IMR-90 (cell line): ENCODE results near the gene MRPL57. TPM values are rescaled to one million over a fixed set of nuclear protein-coding genes. Genes with fewer than 3 reads are reported as not detected.
"Not testable (repeated sequence)": the region's sequence is repeated elsewhere in the genome, so short reads cannot be mapped to it uniquely, and the experiment has no call there.

Source experiments
- ATAC-seq: fragments of 200-7000 bp; cut with Tn5 transposase; 2 replicates; pipeline ENCODE4 v1.9.1; 2020; ENCODE audit warnings: low read depth, mild to moderate bottlenecking, moderate library complexity
- BruUV-seq: library from RNA; stranded (reverse); fragments of 400-500 nt; replicated peaks from 2 replicates; lab custom pipeline; 2021; lab: Mats Ljungman, UMichigan
- CTCF ChIA-PET: fragments of 300-600 bp; formaldehyde crosslinking; extraction: SDS; loops from one replicate; lab custom pipeline; 2021; ENCODE audit warnings: antibody characterized with exemption; lab: Yijun Ruan, JAX
- POLR2A ChIA-PET: fragments of 300-600 bp; sonication (Branson Sonifier 250); formaldehyde crosslinking; loops from one replicate; lab custom pipeline; 2022; ENCODE audit warnings: antibody characterized with exemption; ENCODE audit not compliant: unreplicated experiment; lab: Charles Lee
- DNase-seq: peaks from one replicate; pipeline ENCODE4 v3.0.0; 2013
- H2AFZ ChIP-seq: replicated peaks from 2 replicates; pipeline ENCODE3; 2013; ENCODE audit warnings: low read length, mild to moderate bottlenecking; ENCODE audit not compliant: poor library complexity
- H2AK5ac ChIP-seq: 2 replicates; pipeline ENCODE4 v1.6.1; 2013; ENCODE audit warnings: low read depth, low read length, inconsistent platforms
- H2AK9ac ChIP-seq: replicated peaks from 2 replicates; pipeline ENCODE3; 2013; ENCODE audit warnings: mild to moderate bottlenecking, low read depth, low read length, moderate library complexity; ENCODE audit not compliant: poor library complexity
- H2BK120ac ChIP-seq: 2 replicates; pipeline ENCODE4 v1.6.1; 2013; ENCODE audit warnings: low read depth, low read length, inconsistent platforms
- H2BK15ac ChIP-seq: 3 replicates; pipeline ENCODE4 v1.6.1; 2013; ENCODE audit warnings: low read depth, low read length, inconsistent platforms
- H2BK20ac ChIP-seq: 2 replicates; pipeline ENCODE4 v1.6.1; 2013; ENCODE audit warnings: low read depth, mild to moderate bottlenecking, inconsistent platforms, low read length, moderate library complexity
- H2BK5ac ChIP-seq: 2 replicates; pipeline ENCODE4 v1.6.1; 2013; ENCODE audit warnings: mild to moderate bottlenecking, low read depth, low read length, inconsistent platforms; ENCODE audit not compliant: poor library complexity, severe bottlenecking
- H3K14ac ChIP-seq: replicated peaks from 2 replicates; pipeline ENCODE4 v1.6.1; 2013; ENCODE audit warnings: low read depth, low read length, inconsistent platforms
- H3K18ac ChIP-seq: 2 replicates; pipeline ENCODE4 v1.6.1; 2013; ENCODE audit warnings: low read depth, low read length, control low read depth
- H3K23ac ChIP-seq: 2 replicates; pipeline ENCODE4 v1.6.1; 2013; ENCODE audit warnings: low read depth, low read length, inconsistent platforms
- H3K27ac ChIP-seq: 2 replicates; pipeline ENCODE4 v1.5.1; 2013; ENCODE audit warnings: mild to moderate bottlenecking, control low read depth, low read length; ENCODE audit not compliant: insufficient read depth
- H3K27me3 ChIP-seq: 2 replicates; pipeline ENCODE4 v1.6.1; 2013; ENCODE audit warnings: low read length; ENCODE audit not compliant: control insufficient read depth, insufficient read depth
- H3K36me3 ChIP-seq: 2 replicates; pipeline ENCODE4 v1.6.1; 2013; ENCODE audit warnings: low read length, mixed read lengths; ENCODE audit not compliant: control insufficient read depth, insufficient read depth
- H3K4ac ChIP-seq: 2 replicates; pipeline ENCODE4 v1.6.1; 2013; ENCODE audit warnings: low read depth, low read length, inconsistent platforms
- H3K4me1 ChIP-seq: 2 replicates; pipeline ENCODE4 v1.6.1; 2013; ENCODE audit warnings: low read length, mixed read lengths; ENCODE audit not compliant: control insufficient read depth, insufficient read depth
- H3K4me2 ChIP-seq: 2 replicates; pipeline ENCODE4 v1.6.1; 2013; ENCODE audit warnings: low read depth, mild to moderate bottlenecking, control low read depth, low read length, moderate library complexity
- H3K4me3 ChIP-seq: 2 replicates; pipeline ENCODE4 v1.5.1; 2013; ENCODE audit warnings: low read depth, mild to moderate bottlenecking, control low read depth, low read length, moderate library complexity; ENCODE audit not compliant: insufficient read depth
- H3K56ac ChIP-seq: 2 replicates; pipeline ENCODE4 v1.6.1; 2013; ENCODE audit warnings: low read length, inconsistent platforms; ENCODE audit not compliant: insufficient read depth; ENCODE audit errors: extremely low read depth
- H3K79me1 ChIP-seq, 2 experiments: 2 replicates each; pipeline ENCODE4 v1.6.1; 2013; ENCODE audit warnings: low read length in 2 of 2, inconsistent platforms in 1 of 2, low read depth in 1 of 2
- H3K9ac ChIP-seq: 2 replicates; pipeline ENCODE4 v1.6.1; 2013; ENCODE audit warnings: low read depth, low read length, control low read depth
- H3K9me1 ChIP-seq: 2 replicates; pipeline ENCODE4 v1.6.1; 2013; ENCODE audit warnings: low read length, inconsistent platforms; ENCODE audit not compliant: insufficient read depth
- H3K9me3 ChIP-seq: 2 replicates; pipeline ENCODE4 v1.6.1; 2013; ENCODE audit warnings: low read length; ENCODE audit not compliant: control insufficient read depth, insufficient read depth
- H4K20me1 ChIP-seq: 2 replicates; pipeline ENCODE4 v1.6.1; 2013; ENCODE audit warnings: low read length, inconsistent platforms; ENCODE audit not compliant: insufficient read depth
- H4K5ac ChIP-seq: 2 replicates; pipeline ENCODE4 v1.6.1; 2013; ENCODE audit warnings: mild to moderate bottlenecking, low read depth, low read length, control low read depth
- H4K8ac ChIP-seq, 2 experiments: 2 replicates each; pipeline ENCODE4 v1.6.1; 2013; ENCODE audit warnings: low read depth in 2 of 2, low read length in 2 of 2, control low read depth in 1 of 2, inconsistent platforms in 1 of 2
- H4K91ac ChIP-seq: 2 replicates; pipeline ENCODE4 v1.6.1; 2013; ENCODE audit warnings: low read depth, low read length, inconsistent platforms; ENCODE audit not compliant: insufficient read depth
- WGBS, 2 experiments: methylation state at CpG; one replicate each; pipeline versions ENCODE4 v1.1.5 to v1.1.7; 2013; ENCODE audit warnings: missing lambda C conversion rate in 2 of 2; ENCODE audit not compliant: insufficient read length in 1 of 2; ENCODE audit errors: extremely low coverage in 2 of 2; 5-methylcytosine and 5-hydroxymethylcytosine counted together
- dilution Hi-C: fragments of 300-500 bp; cut with HindIII; formaldehyde crosslinking; loops from one replicate; pipeline ENCODE4 v1.14.3; 2018; ENCODE audit warnings: low sequenced_read_pairs; ENCODE audit not compliant: unreplicated experiment
- in situ Hi-C: fragments of 300-500 bp; cut with MboI; formaldehyde crosslinking; loops from 3 replicates; pipeline ENCODE4 v1.14.3; 2019; ENCODE audit warnings: low sequenced_read_pairs, inconsistent platforms, mixed read lengths
- intact Hi-C: fragments of 100-400 bp; cut with micrococcal nuclease; formaldehyde crosslinking; loops from 2 replicates; pipeline ENCODE4 v1.10.0; 2022
- polyA plus RNA-seq, 3 experiments: library from polyadenylated mRNA; depleted of rRNA; stranded (reverse); fragments of >200 nt; gene quantifications; 2 replicates each; pipeline ENCODE4 v1.2.3, GENCODE V29; 2012; ENCODE audit warnings: low replicate concordance in 1 of 3
- total RNA-seq: library from RNA; depleted of rRNA; stranded (reverse); fragments of >200 nt; gene quantifications from 2 replicates; pipeline ENCODE4 v1.2.3, GENCODE V29; 2012

The MRPL57 gene
- total and polyA plus RNA-seq, 2 of the 4 experiments (the other 2 are of a cell fraction): 7.0 to 8.0 TPM

- intact Hi-C loops, H3K27ac ChIP-seq, BruUV-seq, H3K23ac ChIP-seq, H3K9ac ChIP-seq, ATAC-seq, H3K36me3 ChIP-seq, H3K9me3 ChIP-seq, in situ Hi-C loops, H4K8ac ChIP-seq, H3K14ac ChIP-seq, DNase-seq, H2BK5ac ChIP-seq, H4K20me1 ChIP-seq, H2BK20ac ChIP-seq, H3K9me1 ChIP-seq, H3K18ac ChIP-seq, H2BK120ac ChIP-seq, H2AK9ac ChIP-seq, H4K91ac ChIP-seq, H2AFZ ChIP-seq, CTCF ChIA-PET, H2BK15ac ChIP-seq, H3K4me1 ChIP-seq, dilution Hi-C loops, H3K4ac ChIP-seq, POLR2A ChIA-PET, H2AK5ac ChIP-seq, H3K27me3 ChIP-seq, H4K5ac ChIP-seq, H3K4me3 ChIP-seq, H3K79me1 ChIP-seq, H3K4me2 ChIP-seq, H3K56ac ChIP-seq: not testable (repeated sequence)
- WGBS, 2 experiments: no CpG with 5 or more reads among the region's 35 CpGs
Measured at GRCh38 chr13:21186410-21186809, 10.0 kb downstream of the MRPL57 start.

GRCh38 chr13:21194756-21195155 lies 18.3 kb downstream of the MRPL57 start:
- H3K14ac ChIP-seq, dilution Hi-C loops, H3K9me3 ChIP-seq, H4K91ac ChIP-seq, in situ Hi-C loops, H2AK5ac ChIP-seq, H2BK20ac ChIP-seq, BruUV-seq, H2BK120ac ChIP-seq, POLR2A ChIA-PET, H3K27me3 ChIP-seq, H2AFZ ChIP-seq, ATAC-seq, H3K9ac ChIP-seq, H3K36me3 ChIP-seq, H3K18ac ChIP-seq, H3K4me2 ChIP-seq, H3K23ac ChIP-seq, H4K20me1 ChIP-seq, H3K4me3 ChIP-seq, H3K9me1 ChIP-seq, H3K4me1 ChIP-seq, CTCF ChIA-PET, H2BK5ac ChIP-seq, H3K4ac ChIP-seq, H3K27ac ChIP-seq, H2AK9ac ChIP-seq, H4K8ac ChIP-seq, H2BK15ac ChIP-seq, H3K56ac ChIP-seq, intact Hi-C loops, H4K5ac ChIP-seq, H3K79me1 ChIP-seq: not testable (repeated sequence)
- no CpG with 5 or more reads among the region's 2 CpGs for WGBS, 2 experiments
- DNase-seq: peak; percentile 26
